GM10266 (cell line): ENCODE results near the gene CCP110.

ENCODE experiments used
- DNase-seq: peaks from one replicate; pipeline ENCODE4 v3.0.0; 2012; ENCODE audit errors: extremely low spot score
- CTCF ChIP-seq: IDR thresholded peaks from 2 replicates; pipeline ENCODE4 v1.5.1; 2012; ENCODE audit warnings: mild to moderate bottlenecking, low read depth; ENCODE audit not compliant: control insufficient read depth, insufficient read depth; ENCODE audit errors: missing control alignments

CCP110 gene

DNA sequence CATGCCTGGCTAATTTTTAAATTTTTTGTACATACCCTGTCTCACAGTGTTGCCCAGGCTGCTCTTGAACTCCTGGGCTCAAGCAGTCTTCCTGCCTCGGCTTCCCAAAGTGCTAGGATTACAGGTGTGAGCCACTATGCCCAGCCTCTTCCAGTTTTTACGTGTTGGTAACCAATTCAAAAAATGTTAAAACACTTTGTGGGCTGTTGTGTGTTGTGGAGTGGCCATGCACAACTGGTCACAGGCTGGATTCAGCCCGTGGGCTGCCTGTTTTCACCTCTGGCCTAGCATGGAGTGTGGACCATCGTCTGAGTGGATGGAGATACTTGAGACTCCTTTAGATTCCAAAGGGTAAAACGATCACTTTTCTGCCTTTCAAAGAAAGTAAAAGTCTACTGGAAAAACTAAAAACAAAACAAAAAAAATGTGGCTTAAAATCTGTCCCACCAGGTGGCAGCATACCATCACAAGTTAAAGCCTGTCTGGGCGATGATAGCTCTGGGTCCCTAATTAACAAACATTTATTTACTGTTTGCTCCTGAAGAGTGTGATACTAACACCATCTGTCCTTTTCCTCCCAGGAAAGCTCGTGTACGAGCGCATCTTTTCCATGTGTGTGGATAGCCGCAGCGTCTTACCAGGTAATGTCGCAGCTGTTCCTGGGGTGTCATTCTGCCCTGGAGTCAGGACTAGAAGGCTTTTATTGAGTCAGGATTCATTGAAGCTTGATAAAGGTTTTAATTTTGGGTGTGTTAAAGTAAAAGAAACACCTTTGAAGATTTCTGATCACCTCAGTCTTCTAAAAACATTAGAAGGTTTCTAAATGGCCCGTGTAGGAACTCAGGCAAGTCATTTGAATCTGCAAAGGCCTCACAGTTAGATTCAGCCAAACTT is 77.6 kb downstream of the CCP110 start:
- peak; percentile 25 for DNase-seq
- TF ChIP-seq CTCF: peak; percentile 43
